ENCODE measurements around the gene OTOGL.
A peak's percentile ranks its signal among the peaks of the same experiment; 100 is the strongest.

Gene OTOGL

DNA sequence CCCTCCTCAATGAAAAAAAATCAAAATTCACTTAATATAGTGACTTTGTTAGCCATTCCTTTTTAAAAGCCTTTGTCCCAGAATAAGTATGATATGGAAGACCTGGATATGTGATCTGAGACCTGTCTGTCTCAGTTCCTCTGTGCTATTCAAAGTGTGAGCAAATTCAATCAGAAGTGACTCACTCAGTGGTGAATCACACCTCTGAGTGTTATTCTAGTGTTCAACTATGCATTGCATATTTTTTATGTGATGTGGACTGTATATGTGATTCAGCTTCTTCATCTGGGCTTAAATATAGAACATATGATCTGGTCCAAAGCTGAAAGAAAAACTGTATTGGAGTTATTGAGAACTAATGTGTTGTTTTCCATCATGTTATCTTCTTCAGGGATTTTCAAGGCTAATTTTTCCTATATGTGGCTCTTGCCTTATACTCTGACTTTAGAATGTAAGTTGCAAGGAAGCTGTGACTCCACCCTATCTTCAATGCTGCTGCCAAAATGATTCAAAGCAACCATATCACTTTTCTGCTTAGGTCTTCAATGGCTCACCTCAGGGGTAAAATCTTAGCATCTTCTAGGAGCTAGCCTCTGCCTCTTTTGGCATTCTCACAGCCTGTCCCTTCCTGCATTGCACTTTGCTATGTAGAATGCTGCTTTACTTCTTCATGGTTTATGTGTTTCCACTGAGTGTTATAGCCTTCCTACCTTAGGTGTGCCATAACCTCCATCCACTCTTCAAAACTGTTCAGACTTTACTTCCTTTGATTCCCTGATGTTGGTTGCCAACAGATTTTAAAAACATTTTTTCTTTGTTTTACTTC lies 169.8 kb downstream of the OTOGL start:
- TF ChIP-seq, protein P1, sequence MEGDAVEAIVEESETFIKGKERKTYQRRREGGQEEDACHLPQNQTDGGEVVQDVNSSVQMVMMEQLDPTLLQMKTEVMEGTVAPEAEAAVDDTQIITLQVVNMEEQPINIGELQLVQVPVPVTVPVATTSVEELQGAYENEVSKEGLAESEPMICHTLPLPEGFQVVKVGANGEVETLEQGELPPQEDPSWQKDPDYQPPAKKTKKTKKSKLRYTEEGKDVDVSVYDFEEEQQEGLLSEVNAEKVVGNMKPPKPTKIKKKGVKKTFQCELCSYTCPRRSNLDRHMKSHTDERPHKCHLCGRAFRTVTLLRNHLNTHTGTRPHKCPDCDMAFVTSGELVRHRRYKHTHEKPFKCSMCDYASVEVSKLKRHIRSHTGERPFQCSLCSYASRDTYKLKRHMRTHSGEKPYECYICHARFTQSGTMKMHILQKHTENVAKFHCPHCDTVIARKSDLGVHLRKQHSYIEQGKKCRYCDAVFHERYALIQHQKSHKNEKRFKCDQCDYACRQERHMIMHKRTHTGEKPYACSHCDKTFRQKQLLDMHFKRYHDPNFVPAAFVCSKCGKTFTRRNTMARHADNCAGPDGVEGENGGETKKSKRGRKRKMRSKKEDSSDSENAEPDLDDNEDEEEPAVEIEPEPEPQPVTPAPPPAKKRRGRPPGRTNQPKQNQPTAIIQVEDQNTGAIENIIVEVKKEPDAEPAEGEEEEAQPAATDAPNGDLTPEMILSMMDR (conservative IDR thresholded peaks at IDR 0.05; ENCODE audit: low read depth, low read length), result no peak
- no peaks in the 10 kb centered on the region for H3K79me2 ChIP-seq (ENCODE audit: insufficient read depth, low read depth)
- no peak overlapping the region for H3K4me2 ChIP-seq
- no peak overlapping the region for H2AFZ ChIP-seq (ENCODE audit: low read depth)
- no peak overlapping the region for H3K9ac ChIP-seq
- no peak overlapping the region for H3K27ac ChIP-seq
- no peaks in the 10 kb centered on the region for H3K36me3 ChIP-seq (ENCODE audit: insufficient read depth)
- peaks cover 16% of the 10 kb centered on the region for H3K4me1 ChIP-seq (ENCODE audit: low read depth, poor library complexity, severe bottlenecking)
- no peaks in the 10 kb centered on the region for H3K27me3 ChIP-seq (ENCODE audit: insufficient read depth, low read depth)
- no peak overlapping the region for H3K4me3 ChIP-seq (IDR thresholded peaks at IDR 0.05; ENCODE audit: insufficient read depth, low read depth, low read length)
- no peaks in the 10 kb centered on the region for H4K20me1 ChIP-seq (ENCODE audit: insufficient read depth)

DNA sequence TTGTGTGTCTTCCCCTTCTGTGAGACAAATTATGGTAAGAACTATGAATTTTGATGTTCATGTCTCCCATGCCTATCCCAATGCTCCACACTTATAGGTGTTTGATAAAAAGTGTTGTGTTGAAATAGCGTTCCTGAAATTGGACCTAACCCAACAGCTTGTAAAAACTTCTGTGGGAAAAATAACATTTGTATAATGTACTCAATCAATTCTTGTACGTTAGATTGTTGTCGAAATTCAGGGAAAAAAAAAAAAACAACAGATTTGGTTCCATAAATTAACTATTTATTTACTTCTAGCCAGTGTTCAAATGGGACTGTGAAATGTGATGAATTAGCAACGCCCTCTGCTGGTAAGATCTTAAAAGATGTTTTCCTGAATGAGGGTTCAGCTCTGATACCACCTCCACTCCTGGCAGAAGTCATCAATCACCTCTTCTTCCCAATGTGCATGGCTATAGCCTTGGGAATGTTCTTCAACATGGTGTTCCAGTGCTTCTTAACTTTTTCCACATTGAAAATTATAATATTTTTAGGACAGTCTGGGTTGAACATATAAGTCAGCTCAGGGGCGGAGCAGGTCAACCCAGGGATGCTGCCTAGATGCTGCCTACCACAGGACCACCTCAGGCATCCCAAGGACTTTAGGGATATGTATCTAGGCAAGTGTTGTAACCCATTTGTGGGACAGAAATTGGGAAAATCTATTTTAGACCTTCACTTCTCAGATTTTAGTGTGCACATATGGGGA lies 170.6 kb downstream of the OTOGL start:
- H2AFZ ChIP-seq (ENCODE audit: low read depth), result no peak overlapping the region
- H3K9ac ChIP-seq, result no peak overlapping the region
- no peaks in the 10 kb centered on the region for H3K79me2 ChIP-seq (ENCODE audit: insufficient read depth, low read depth)
- no peak overlapping the region for H3K27ac ChIP-seq
- TF ChIP-seq, protein P1 (conservative IDR thresholded peaks at IDR 0.05; ENCODE audit: low read depth, low read length), result peak; percentile 99
- H3K36me3 ChIP-seq (ENCODE audit: insufficient read depth), result no peaks in the 10 kb centered on the region
- H3K4me1 ChIP-seq (ENCODE audit: low read depth, poor library complexity, severe bottlenecking), result peaks cover 16% of the 10 kb centered on the region
- no peaks in the 10 kb centered on the region for H4K20me1 ChIP-seq (ENCODE audit: insufficient read depth)
- no peak overlapping the region for H3K4me2 ChIP-seq
- no peaks in the 10 kb centered on the region for H3K27me3 ChIP-seq (ENCODE audit: insufficient read depth, low read depth)
- no peak overlapping the region for H3K4me3 ChIP-seq (IDR thresholded peaks at IDR 0.05; ENCODE audit: insufficient read depth, low read depth, low read length)

DNA sequence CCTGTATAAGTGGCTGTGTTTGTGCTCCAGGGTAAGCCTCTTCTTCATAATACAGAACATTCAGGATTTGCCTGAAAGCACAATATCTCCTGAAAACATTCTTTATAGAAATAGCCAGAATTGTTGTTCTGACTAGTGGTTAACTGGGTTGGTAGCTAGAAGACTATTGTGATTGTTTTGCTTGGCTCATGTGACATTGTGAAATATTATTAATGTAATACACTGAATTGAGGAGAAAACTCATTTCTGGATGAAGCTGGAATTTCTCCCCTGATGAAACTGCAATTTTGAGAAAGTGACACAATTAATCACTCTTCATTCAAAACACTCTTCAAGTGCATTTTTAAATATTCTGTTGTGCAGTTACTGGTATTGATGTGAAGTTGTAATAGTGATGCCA lies 172.4 kb downstream of the OTOGL start:
- H3K27ac ChIP-seq, result no peak overlapping the region
- no peak overlapping the region for H2AFZ ChIP-seq (ENCODE audit: low read depth)
- H3K9ac ChIP-seq, result no peak overlapping the region
- no peaks in the 10 kb centered on the region for H3K27me3 ChIP-seq (ENCODE audit: insufficient read depth, low read depth)
- no peaks in the 10 kb centered on the region for H4K20me1 ChIP-seq (ENCODE audit: insufficient read depth)
- H3K4me2 ChIP-seq, result no peak overlapping the region
- TF ChIP-seq, protein P1 (conservative IDR thresholded peaks at IDR 0.05; ENCODE audit: low read depth, low read length), result no peak
- no peak overlapping the region for H3K4me3 ChIP-seq (IDR thresholded peaks at IDR 0.05; ENCODE audit: insufficient read depth, low read depth, low read length)
- no peaks in the 10 kb centered on the region for H3K36me3 ChIP-seq (ENCODE audit: insufficient read depth)
- peaks cover 16% of the 10 kb centered on the region for H3K4me1 ChIP-seq (ENCODE audit: low read depth, poor library complexity, severe bottlenecking)
- no peaks in the 10 kb centered on the region for H3K79me2 ChIP-seq (ENCODE audit: insufficient read depth, low read depth)

DNA sequence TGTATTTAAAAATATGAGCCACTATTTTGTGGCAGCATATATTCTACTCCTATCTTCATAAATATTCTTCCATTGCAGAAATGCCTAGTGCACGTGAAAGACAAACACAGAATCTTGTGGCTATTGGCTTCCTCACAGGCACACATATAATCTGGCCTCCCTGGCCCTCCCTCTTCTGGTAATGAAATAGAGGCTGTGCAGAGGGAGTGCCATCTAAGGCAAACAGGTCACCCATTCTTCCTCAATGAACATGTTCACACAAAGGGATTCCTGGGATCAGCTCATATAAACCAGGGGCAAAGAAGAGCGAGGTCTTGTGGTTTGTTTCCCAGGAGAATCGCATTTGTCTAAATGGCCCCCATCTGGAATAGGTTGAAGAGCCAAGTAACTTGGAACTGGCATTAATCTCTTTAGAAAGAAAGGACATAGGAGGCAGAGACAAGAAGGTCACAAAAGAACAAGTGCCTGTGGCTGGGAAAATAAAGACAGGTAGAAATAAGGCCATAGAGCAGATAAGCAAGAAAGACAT lies 173.1 kb downstream of the OTOGL start:
- Histone ChIP-seq H2AFZ (ENCODE audit: low read depth) (no peak overlapping the region), H3K36me3 (ENCODE audit: insufficient read depth) (no peaks in the 10 kb centered on the region), H3K9ac (no peak overlapping the region), H3K4me2 (no peak overlapping the region), H3K27me3 (ENCODE audit: insufficient read depth, low read depth) (no peaks in the 10 kb centered on the region), H3K4me1 (ENCODE audit: low read depth, poor library complexity, severe bottlenecking) (peaks cover 16% of the 10 kb centered on the region), H4K20me1 (ENCODE audit: insufficient read depth) (no peaks in the 10 kb centered on the region), H3K4me3 (IDR thresholded peaks at IDR 0.05; ENCODE audit: insufficient read depth, low read depth, low read length) (no peak overlapping the region), H3K79me2 (ENCODE audit: insufficient read depth, low read depth) (no peaks in the 10 kb centered on the region), H3K27ac (no peak overlapping the region)
- TF ChIP-seq, protein P1 (conservative IDR thresholded peaks at IDR 0.05; ENCODE audit: low read depth, low read length), result no peak

Data from KMS-11 (cell line).